ENCODE measurements around the gene SLC10A7. TPM values are rescaled to one million over a fixed set of nuclear protein-coding genes. Genes with fewer than 3 reads are reported as not detected.

SLC10A7 gene
- total RNA-seq, 2 experiments from 2014 or later, result 8.7 to 9.9 TPM

- H3K4me3 Mint-ChIP-seq, result no peak overlapping the region
- no peak for DNase-seq
- ATAC-seq (ENCODE audit: poor library complexity), result no peak
- H3K27ac ChIP-seq (ENCODE audit: low read depth in 1 of 2, low read length in 2 of 2), result no peak overlapping the region
- peaks cover 0 to 6% of the 10 kb centered on the region in 2 experiments for H3K9me3 ChIP-seq (ENCODE audit: control insufficient read depth in 1 of 2, insufficient read depth in 1 of 2, low read length in 2 of 2)
- H3K27ac Mint-ChIP-seq, result no peak overlapping the region
- no peaks in the 10 kb centered on the region for H3K4me1 ChIP-seq (ENCODE audit: insufficient read depth, low read length)
- ChIA-PET POLR2A (interaction anchor here (0.6 kb wide), 1 partner anchor 25 kb away, joined by 3 read pairs; no protein-coding TSS in a partner anchor), CTCF (no interaction called here)
- H3K9me3 Mint-ChIP-seq, result no peaks in the 10 kb centered on the region
- H3K36me3 ChIP-seq (ENCODE audit: insufficient read depth, low read length), result no peaks in the 10 kb centered on the region
- intact Hi-C loops (cut with DNase I, micrococcal nuclease), result no loop called here
- TF ChIP-seq, protein P1, sequence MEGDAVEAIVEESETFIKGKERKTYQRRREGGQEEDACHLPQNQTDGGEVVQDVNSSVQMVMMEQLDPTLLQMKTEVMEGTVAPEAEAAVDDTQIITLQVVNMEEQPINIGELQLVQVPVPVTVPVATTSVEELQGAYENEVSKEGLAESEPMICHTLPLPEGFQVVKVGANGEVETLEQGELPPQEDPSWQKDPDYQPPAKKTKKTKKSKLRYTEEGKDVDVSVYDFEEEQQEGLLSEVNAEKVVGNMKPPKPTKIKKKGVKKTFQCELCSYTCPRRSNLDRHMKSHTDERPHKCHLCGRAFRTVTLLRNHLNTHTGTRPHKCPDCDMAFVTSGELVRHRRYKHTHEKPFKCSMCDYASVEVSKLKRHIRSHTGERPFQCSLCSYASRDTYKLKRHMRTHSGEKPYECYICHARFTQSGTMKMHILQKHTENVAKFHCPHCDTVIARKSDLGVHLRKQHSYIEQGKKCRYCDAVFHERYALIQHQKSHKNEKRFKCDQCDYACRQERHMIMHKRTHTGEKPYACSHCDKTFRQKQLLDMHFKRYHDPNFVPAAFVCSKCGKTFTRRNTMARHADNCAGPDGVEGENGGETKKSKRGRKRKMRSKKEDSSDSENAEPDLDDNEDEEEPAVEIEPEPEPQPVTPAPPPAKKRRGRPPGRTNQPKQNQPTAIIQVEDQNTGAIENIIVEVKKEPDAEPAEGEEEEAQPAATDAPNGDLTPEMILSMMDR (IDR thresholded peaks at IDR 0.05), result no peak
- peaks cover 5% of the 10 kb centered on the region for H3K36me3 Mint-ChIP-seq (ENCODE audit: low read depth)
- no peaks in the 10 kb centered on the region for H3K4me1 Mint-ChIP-seq (ENCODE audit: low read depth)
- no peaks in the 10 kb centered on the region for H3K27me3 ChIP-seq (ENCODE audit: control insufficient read depth in 1 of 2, insufficient read depth in 2 of 2, low read length in 2 of 2)
- H3K27me3 Mint-ChIP-seq, result no peaks in the 10 kb centered on the region
- H3K4me3 ChIP-seq (ENCODE audit: low read length), result no peak overlapping the region
Observed at GRCh38 chr4:146443525-146443924, 78.2 kb downstream of the SLC10A7 start.

DNA sequence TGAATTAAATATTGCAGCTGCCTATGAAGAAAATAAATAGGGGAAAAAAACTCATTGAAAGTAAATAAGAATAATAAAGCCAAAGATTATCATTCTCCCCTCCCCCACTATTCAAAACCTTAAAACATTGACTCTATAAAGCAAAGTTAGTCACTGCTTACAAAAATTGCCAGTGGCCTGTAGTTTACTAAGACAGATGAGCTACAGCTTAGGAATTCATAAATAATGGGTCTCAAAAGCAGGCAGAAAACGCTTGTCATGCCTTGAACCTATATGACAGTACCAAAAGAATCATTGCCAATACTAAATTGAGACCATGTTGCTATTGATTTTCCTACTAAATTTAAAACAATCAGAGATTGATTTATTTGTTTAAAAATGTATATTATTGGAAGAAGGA is 78.9 kb downstream of the SLC10A7 start:
- TF ChIP-seq, protein P1 (IDR thresholded peaks at IDR 0.05), result no peak
- H3K27ac ChIP-seq (ENCODE audit: low read depth in 1 of 2, low read length in 2 of 2), result no peak overlapping the region
- Mint-ChIP-seq H3K36me3 (ENCODE audit: low read depth) (peaks cover 5% of the 10 kb centered on the region), H3K4me3 (no peak overlapping the region), H3K9me3 (no peaks in the 10 kb centered on the region), H3K27me3 (no peaks in the 10 kb centered on the region), H3K4me1 (ENCODE audit: low read depth) (no peaks in the 10 kb centered on the region), H3K27ac (no peak overlapping the region)
- no peaks in the 10 kb centered on the region for H3K4me1 ChIP-seq (ENCODE audit: insufficient read depth, low read length)
- DNase-seq, result no peak
- POLR2A ChIA-PET, result interaction anchor here (0.5 kb wide), 1 partner anchor 34 kb away, joined by 6 read pairs; no protein-coding TSS in a partner anchor
- CTCF ChIA-PET, result interaction anchor here (1.5 kb wide), 1 partner anchor 9 kb away, joined by 3 read pairs; no protein-coding TSS in a partner anchor
- H3K4me3 ChIP-seq (ENCODE audit: low read length), result no peak overlapping the region
- H3K36me3 ChIP-seq (ENCODE audit: insufficient read depth, low read length), result no peaks in the 10 kb centered on the region
- peaks cover 0 to 6% of the 10 kb centered on the region in 2 experiments for H3K9me3 ChIP-seq (ENCODE audit: control insufficient read depth in 1 of 2, insufficient read depth in 1 of 2, low read length in 2 of 2)
- intact Hi-C loops (cut with DNase I, micrococcal nuclease), result no loop called here
- no peak for ATAC-seq (ENCODE audit: poor library complexity)
- H3K27me3 ChIP-seq (ENCODE audit: control insufficient read depth in 1 of 2, insufficient read depth in 2 of 2, low read length in 2 of 2), result no peaks in the 10 kb centered on the region

DNA sequence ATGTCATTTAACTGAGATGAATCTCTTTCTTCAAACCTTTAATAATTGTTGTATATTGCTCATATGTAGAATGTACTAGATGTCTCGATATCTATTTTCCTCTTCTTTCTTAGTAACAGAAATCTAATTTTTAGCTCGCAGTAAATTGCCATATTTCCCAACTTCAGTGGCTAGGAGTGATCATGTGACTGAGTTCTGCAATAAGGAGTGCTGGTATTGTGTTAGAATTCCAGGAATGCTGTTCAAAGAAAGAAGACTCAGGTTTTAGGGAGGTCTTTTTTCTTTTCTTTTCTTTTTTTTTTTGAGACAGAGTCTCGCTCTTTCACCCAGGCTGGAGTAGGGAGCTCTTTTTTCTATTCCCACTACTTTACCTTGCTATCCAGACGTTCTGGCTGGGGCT is 81.7 kb downstream of the SLC10A7 start:
- H3K4me3 ChIP-seq (ENCODE audit: low read length), result no peak overlapping the region
- no peak overlapping the region for H3K4me3 Mint-ChIP-seq
- ATAC-seq (ENCODE audit: poor library complexity), result no peak

More for the DNA sequence above, 81.7 kb downstream of the SLC10A7 start:
- Histone ChIP-seq H3K36me3 (ENCODE audit: insufficient read depth, low read length) (no peaks in the 10 kb centered on the region), H3K27ac (ENCODE audit: low read depth in 1 of 2, low read length in 2 of 2) (no peak overlapping the region), H3K27me3 (ENCODE audit: control insufficient read depth in 1 of 2, insufficient read depth in 2 of 2, low read length in 2 of 2) (no peaks in the 10 kb centered on the region), H3K4me1 (ENCODE audit: insufficient read depth, low read length) (no peaks in the 10 kb centered on the region), H3K9me3 (ENCODE audit: control insufficient read depth in 1 of 2, insufficient read depth in 1 of 2, low read length in 2 of 2) (no peaks in the 10 kb centered on the region)
- Mint-ChIP-seq H3K27me3 (no peaks in the 10 kb centered on the region), H3K36me3 (ENCODE audit: low read depth) (no peaks in the 10 kb centered on the region), H3K9me3 (no peaks in the 10 kb centered on the region), H3K4me1 (ENCODE audit: low read depth) (no peaks in the 10 kb centered on the region), H3K27ac (no peak overlapping the region)
- no peak for DNase-seq
- CTCF ChIA-PET, result no interaction called here
- TF ChIP-seq, protein P1 (IDR thresholded peaks at IDR 0.05), result no peak
- POLR2A ChIA-PET, result no interaction called here
- intact Hi-C loops (cut with DNase I, micrococcal nuclease), result no loop called here

Data from CD4-positive, alpha-beta T cell (primary cell).